ENCODE measurements around the gene TMEM212. TPM values are rescaled to one million over a fixed set of nuclear protein-coding genes. Genes with fewer than 3 reads are reported as not detected.

TMEM212 gene
- total RNA-seq, 1 experiment from 2014 or later, result not detected

DNA sequence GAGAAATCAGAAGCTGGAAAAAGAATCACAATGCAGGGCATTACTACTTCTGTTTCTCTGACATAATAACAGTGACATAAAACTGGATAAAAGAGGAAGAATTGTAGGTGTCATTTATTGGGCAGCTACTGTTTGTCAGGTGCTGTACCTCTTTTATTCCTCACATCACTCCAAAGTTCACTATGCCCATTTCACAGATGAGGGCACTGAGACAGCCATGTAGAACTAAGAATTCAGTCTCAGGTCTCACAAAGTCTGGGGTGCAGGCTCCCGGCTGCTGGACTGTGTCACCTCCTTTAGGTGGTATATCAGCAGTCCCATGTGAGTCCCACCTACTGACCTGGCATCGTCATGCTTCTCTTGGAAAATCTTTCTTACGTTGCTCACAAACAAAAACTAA is 20.8 kb downstream of the TMEM212 start:
- Mint-ChIP-seq H3K27ac (0 out of 7 replicates have a peak overlapping the region, but pooled peaks of 1 of the 3 experiments have one; percentile 12), H3K27me3 (ENCODE audit: low read depth) (no peaks in the 10 kb centered on the region)
- no peak overlapping the region for H2BK12ac ChIP-seq (ENCODE audit: insufficient read length, low read depth, low read length)

More for the DNA sequence above, 20.8 kb downstream of the TMEM212 start:
- no peaks in the 10 kb centered on the region for H3K23me2 ChIP-seq (ENCODE audit: insufficient read length, low read depth, low read length, poor library complexity, severe bottlenecking)
- H2BK15ac ChIP-seq (ENCODE audit: low read depth, low read length), result no peak overlapping the region
- no peak overlapping the region for H2BK20ac ChIP-seq (ENCODE audit: low read depth, low read length, poor library complexity, severe bottlenecking)
- H3K79me1 ChIP-seq (ENCODE audit: insufficient read depth, low read depth, low read length, poor library complexity, severe bottlenecking), result no peaks in the 10 kb centered on the region
- H3K9ac ChIP-seq (ENCODE audit: extremely low read depth, insufficient read length, low read length), result no peak overlapping the region
- no peak overlapping the region for H4K91ac ChIP-seq (ENCODE audit: insufficient read length, low read depth, low read length)
- no peaks in the 10 kb centered on the region for H3K27me3 ChIP-seq (ENCODE audit: insufficient read depth, low read length)
- Mint-ChIP-seq H3K4me3 (no peak overlapping the region), H3K4me1 (peaks cover 11% of the 10 kb centered on the region in 2 experiments), H3K36me3 (ENCODE audit: insufficient read depth in 1 of 3, low read depth in 3 of 3) (no peaks in the 10 kb centered on the region; a peak in 1 of 7 replicates), H3K9me3 (peaks cover 0 to 1% of the 10 kb centered on the region in 2 experiments; a peak in 1 of 5 replicates)
- H3K23ac ChIP-seq (ENCODE audit: insufficient read length, low read depth, low read length), result no peak overlapping the region
- no peak overlapping the region for H2AFZ ChIP-seq (ENCODE audit: low read length)
- H4K20me1 ChIP-seq (ENCODE audit: control insufficient read depth, insufficient read depth, insufficient read length), result no peaks in the 10 kb centered on the region
- WGBS (ENCODE audit: extremely low coverage, insufficient read length, low lambda C conversion rate), result no CpG with 5 or more reads among the region's 3 CpGs
- H4K8ac ChIP-seq (replicated peaks; ENCODE audit: insufficient read length, low read depth, low read length), result no peak overlapping the region
- H3K27ac ChIP-seq (ENCODE audit: insufficient read length, low read depth, low read length), result no peak overlapping the region
- H3K4me1 ChIP-seq (ENCODE audit: insufficient read depth, low read length), result no peaks in the 10 kb centered on the region; the same call in 1 of the 2 replicates
- no peak overlapping the region for H2AK5ac ChIP-seq (ENCODE audit: insufficient read length, low read length)
- TF ChIP-seq, protein P1, sequence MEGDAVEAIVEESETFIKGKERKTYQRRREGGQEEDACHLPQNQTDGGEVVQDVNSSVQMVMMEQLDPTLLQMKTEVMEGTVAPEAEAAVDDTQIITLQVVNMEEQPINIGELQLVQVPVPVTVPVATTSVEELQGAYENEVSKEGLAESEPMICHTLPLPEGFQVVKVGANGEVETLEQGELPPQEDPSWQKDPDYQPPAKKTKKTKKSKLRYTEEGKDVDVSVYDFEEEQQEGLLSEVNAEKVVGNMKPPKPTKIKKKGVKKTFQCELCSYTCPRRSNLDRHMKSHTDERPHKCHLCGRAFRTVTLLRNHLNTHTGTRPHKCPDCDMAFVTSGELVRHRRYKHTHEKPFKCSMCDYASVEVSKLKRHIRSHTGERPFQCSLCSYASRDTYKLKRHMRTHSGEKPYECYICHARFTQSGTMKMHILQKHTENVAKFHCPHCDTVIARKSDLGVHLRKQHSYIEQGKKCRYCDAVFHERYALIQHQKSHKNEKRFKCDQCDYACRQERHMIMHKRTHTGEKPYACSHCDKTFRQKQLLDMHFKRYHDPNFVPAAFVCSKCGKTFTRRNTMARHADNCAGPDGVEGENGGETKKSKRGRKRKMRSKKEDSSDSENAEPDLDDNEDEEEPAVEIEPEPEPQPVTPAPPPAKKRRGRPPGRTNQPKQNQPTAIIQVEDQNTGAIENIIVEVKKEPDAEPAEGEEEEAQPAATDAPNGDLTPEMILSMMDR (conservative IDR thresholded peaks at IDR 0.05), result no peak
- no peak overlapping the region for H3T11ph ChIP-seq (ENCODE audit: low read length)
- H4K5ac ChIP-seq (ENCODE audit: insufficient read length, low read depth, low read length), result no peak overlapping the region
- H3K14ac ChIP-seq (ENCODE audit: insufficient read depth, low read length), result no peak overlapping the region
- H2BK5ac ChIP-seq (ENCODE audit: insufficient read length, low read length), result no peak overlapping the region
- H3K18ac ChIP-seq (ENCODE audit: insufficient read length, low read depth, low read length), result no peak overlapping the region
- H3K79me2 ChIP-seq (ENCODE audit: insufficient read depth, low read length), result no peaks in the 10 kb centered on the region
- H3K4ac ChIP-seq (ENCODE audit: low read depth, low read length), result no peak overlapping the region
- no peak overlapping the region for H2BK120ac ChIP-seq (ENCODE audit: low read depth, low read length, poor library complexity, severe bottlenecking)
- DNase-seq, result no peak
- no peak overlapping the region for H3K4me2 ChIP-seq (ENCODE audit: insufficient read depth, insufficient read length, low read length)
- no peaks in the 10 kb centered on the region for H3K9me3 ChIP-seq (ENCODE audit: control insufficient read depth, low read depth, low read length)
- no peak overlapping the region for H3K56ac ChIP-seq (ENCODE audit: insufficient read length, low read depth, low read length)

All from H9 (cell line).